ENCODE results near the gene ARHGEF17.

The ARHGEF17 gene

GRCh38 chr11:73335204-73335923 is 27.3 kb downstream of the ARHGEF17 start:
- DNase-seq, result peak; percentile 79

GRCh38 chr11:73337846-73338245 is 29.8 kb downstream of the ARHGEF17 start:
- no peak for DNase-seq

- no peak for DNase-seq
Measured at GRCh38 chr11:73338279-73338678, 30.2 kb downstream of the ARHGEF17 start.

- no peak for DNase-seq
Measured at GRCh38 chr11:73340164-73340563, 32.1 kb downstream of the ARHGEF17 start.

GRCh38 chr11:73342633-73343032 is 34.6 kb downstream of the ARHGEF17 start:
- DNase-seq, result no peak

- DNase-seq, result no peak
Measured at GRCh38 chr11:73343076-73343873, 35.2 kb downstream of the ARHGEF17 start.

- no peak for DNase-seq
Measured at GRCh38 chr11:73344191-73344607, 36.1 kb downstream of the ARHGEF17 start.

GRCh38 chr11:73345481-73346160 is 37.5 kb downstream of the ARHGEF17 start:
- no peak for DNase-seq

GRCh38 chr11:73346186-73346935 is 38.3 kb downstream of the ARHGEF17 start:
- DNase-seq, result no peak

GRCh38 chr11:73347067-73347466 is 39.0 kb downstream of the ARHGEF17 start:
- DNase-seq, result no peak

GRCh38 chr11:73348838-73349237 is 40.8 kb downstream of the ARHGEF17 start:
- no peak for DNase-seq

GRCh38 chr11:73349633-73350032 is 41.6 kb downstream of the ARHGEF17 start:
- no peak for DNase-seq

- peak; percentile 41 for DNase-seq
Measured at GRCh38 chr11:73350908-73351636, 43.0 kb downstream of the ARHGEF17 start.

- DNase-seq, result no peak
Measured at GRCh38 chr11:73353422-73353821, 45.3 kb downstream of the ARHGEF17 start.

- DNase-seq, result no peak
Measured at GRCh38 chr11:73355109-73355508, 47.0 kb downstream of the ARHGEF17 start.

GRCh38 chr11:73356979-73357860 is 49.1 kb downstream of the ARHGEF17 start:
- no peak for DNase-seq

- DNase-seq, result no peak
Measured at GRCh38 chr11:73358071-73358470, 50.0 kb downstream of the ARHGEF17 start.

GRCh38 chr11:73359341-73359740 is 51.3 kb downstream of the ARHGEF17 start:
- DNase-seq, result no peak

- DNase-seq, result peak; percentile 28
Measured at GRCh38 chr11:73359930-73360742, 52.1 kb downstream of the ARHGEF17 start.

GRCh38 chr11:73360743-73361369 is 52.8 kb downstream of the ARHGEF17 start:
- no peak for DNase-seq

Data from activated gamma-delta T cell treated with Interleukin-2 at 50 U/mL for 16 hours (primary cell).